ENCODE measurements around the gene TRIM25.

TRIM25 gene

GRCh38 chr17:56926270-56926669, 12.4 kb upstream of the TRIM25 start:
- no peak for DNase-seq (ENCODE audit: extremely low read depth, low read depth)
- TF ChIP-seq, protein P1, sequence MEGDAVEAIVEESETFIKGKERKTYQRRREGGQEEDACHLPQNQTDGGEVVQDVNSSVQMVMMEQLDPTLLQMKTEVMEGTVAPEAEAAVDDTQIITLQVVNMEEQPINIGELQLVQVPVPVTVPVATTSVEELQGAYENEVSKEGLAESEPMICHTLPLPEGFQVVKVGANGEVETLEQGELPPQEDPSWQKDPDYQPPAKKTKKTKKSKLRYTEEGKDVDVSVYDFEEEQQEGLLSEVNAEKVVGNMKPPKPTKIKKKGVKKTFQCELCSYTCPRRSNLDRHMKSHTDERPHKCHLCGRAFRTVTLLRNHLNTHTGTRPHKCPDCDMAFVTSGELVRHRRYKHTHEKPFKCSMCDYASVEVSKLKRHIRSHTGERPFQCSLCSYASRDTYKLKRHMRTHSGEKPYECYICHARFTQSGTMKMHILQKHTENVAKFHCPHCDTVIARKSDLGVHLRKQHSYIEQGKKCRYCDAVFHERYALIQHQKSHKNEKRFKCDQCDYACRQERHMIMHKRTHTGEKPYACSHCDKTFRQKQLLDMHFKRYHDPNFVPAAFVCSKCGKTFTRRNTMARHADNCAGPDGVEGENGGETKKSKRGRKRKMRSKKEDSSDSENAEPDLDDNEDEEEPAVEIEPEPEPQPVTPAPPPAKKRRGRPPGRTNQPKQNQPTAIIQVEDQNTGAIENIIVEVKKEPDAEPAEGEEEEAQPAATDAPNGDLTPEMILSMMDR (IDR thresholded peaks at IDR 0.05; ENCODE audit: low read depth, low read length): no peak

GRCh38 chr17:56925088-56925487, 11.2 kb upstream of the TRIM25 start:
- TF ChIP-seq, protein P1 (IDR thresholded peaks at IDR 0.05; ENCODE audit: low read depth, low read length): no peak
- no peak for DNase-seq (ENCODE audit: extremely low read depth, low read depth)

GRCh38 chr17:56919717-56920116, 5.9 kb upstream of the TRIM25 start:
- no peak for DNase-seq (ENCODE audit: extremely low read depth, low read depth)
- TF ChIP-seq, protein P1 (IDR thresholded peaks at IDR 0.05; ENCODE audit: low read depth, low read length): no peak

- peak; percentile 12 for DNase-seq (ENCODE audit: extremely low read depth, low read depth)
- TF ChIP-seq, protein P1 (IDR thresholded peaks at IDR 0.05; ENCODE audit: low read depth, low read length): no peak
Measured at GRCh38 chr17:56918916-56919315, 5.1 kb upstream of the TRIM25 start.

- TF ChIP-seq, protein P1 (IDR thresholded peaks at IDR 0.05; ENCODE audit: low read depth, low read length): no peak
- DNase-seq (ENCODE audit: extremely low read depth, low read depth): no peak
Measured at GRCh38 chr17:56917559-56918296, 3.9 kb upstream of the TRIM25 start.

- DNase-seq (ENCODE audit: extremely low read depth, low read depth): no peak
- TF ChIP-seq, protein P1 (IDR thresholded peaks at IDR 0.05; ENCODE audit: low read depth, low read length): no peak
Measured at GRCh38 chr17:56914581-56915273, 878 bp upstream of the TRIM25 start.

DNA sequence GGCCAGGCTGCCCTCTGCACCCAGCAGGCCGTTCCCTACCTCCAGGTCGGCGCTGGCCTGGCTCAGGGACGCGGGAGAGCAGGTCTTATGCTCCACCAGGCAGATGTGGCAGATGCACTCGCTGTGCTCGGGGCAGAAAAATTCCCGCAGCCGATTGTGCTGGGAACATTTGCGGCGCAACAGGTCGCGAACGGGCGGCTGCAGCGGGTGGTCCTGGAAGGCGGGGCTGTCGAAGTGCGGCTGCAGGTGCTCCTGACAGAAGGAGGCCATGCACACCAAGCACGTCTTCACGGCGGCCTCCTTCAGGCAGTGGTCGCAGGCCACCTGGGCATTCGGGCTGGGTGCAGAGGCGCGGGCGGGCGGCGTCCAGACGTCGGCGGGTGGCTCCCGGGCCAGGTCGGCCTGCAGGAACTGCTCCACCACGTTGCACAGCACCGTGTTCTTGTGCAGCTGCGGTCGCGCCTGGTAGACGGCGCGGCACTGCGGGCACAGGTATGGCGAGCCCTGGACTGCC, 439 bp downstream of the TRIM25 start:
- TF ChIP-seq, protein P1 (IDR thresholded peaks at IDR 0.05; ENCODE audit: low read depth, low read length): no peak
- DNase-seq (ENCODE audit: extremely low read depth, low read depth): no peak
